HUES6 (cell line): ENCODE measurements around the gene MAGI1.
"Not testable (repeated sequence)": the region's sequence is repeated elsewhere in the genome, so short reads cannot be mapped to it uniquely, and the experiment has no call there.

ENCODE experiments used
- H3K27ac ChIP-seq: 2 replicates; pipeline ENCODE4 v1.7.0; 2013; ENCODE audit warnings: low read depth, mild to moderate bottlenecking, low read length, inconsistent platforms
- H3K27me3 ChIP-seq: 2 replicates; pipeline ENCODE4 v1.6.1; 2013; ENCODE audit warnings: low read length; ENCODE audit not compliant: control insufficient read depth, insufficient read depth
- H3K36me3 ChIP-seq: 2 replicates; pipeline ENCODE4 v1.6.1; 2013; ENCODE audit warnings: low read length; ENCODE audit not compliant: control insufficient read depth, insufficient read depth
- H3K4me1 ChIP-seq: 2 replicates; pipeline ENCODE4 v1.6.1; 2013; ENCODE audit warnings: low read length; ENCODE audit not compliant: control insufficient read depth, insufficient read depth
- H3K4me3 ChIP-seq: 2 replicates; pipeline ENCODE4 v1.5.1; 2013; ENCODE audit warnings: low read depth, low read length
- H3K9ac ChIP-seq: one replicate; pipeline ENCODE4 v1.6.1; 2013; ENCODE audit warnings: mild to moderate bottlenecking, low read length
- H3K9me3 ChIP-seq: 2 replicates; pipeline ENCODE4 v1.6.1; 2013; ENCODE audit warnings: low read depth, low read length; ENCODE audit not compliant: control insufficient read depth, insufficient read depth

The MAGI1 gene

DNA sequence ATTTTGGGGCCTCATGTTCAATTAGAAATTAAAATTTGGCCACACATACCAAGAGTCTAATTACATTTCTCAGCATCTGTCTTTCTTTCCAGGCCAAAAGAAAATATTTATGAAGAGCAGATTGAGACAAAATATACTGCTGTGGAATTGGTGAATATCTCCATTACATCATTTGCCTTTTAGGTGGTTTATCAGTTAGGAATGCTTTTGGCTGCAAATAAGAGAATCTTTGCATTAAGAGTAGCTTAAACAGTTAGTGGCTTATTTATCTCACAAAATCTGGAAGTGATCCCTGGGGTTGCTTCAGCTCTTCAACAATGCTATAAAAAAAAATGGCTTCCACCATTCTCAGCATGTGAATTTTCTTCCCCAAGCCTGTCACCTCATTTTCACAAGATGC, 308.7 kb downstream of the MAGI1 start:
- Histone ChIP-seq H3K36me3 (no peaks in the 10 kb centered on the region), H3K9me3 (no peaks in the 10 kb centered on the region), H3K4me1 (peaks cover 32% of the 10 kb centered on the region), H3K27me3 (no peaks in the 10 kb centered on the region), H3K27ac (no peak overlapping the region), H3K9ac (no peak overlapping the region), H3K4me3 (no peak overlapping the region)

DNA sequence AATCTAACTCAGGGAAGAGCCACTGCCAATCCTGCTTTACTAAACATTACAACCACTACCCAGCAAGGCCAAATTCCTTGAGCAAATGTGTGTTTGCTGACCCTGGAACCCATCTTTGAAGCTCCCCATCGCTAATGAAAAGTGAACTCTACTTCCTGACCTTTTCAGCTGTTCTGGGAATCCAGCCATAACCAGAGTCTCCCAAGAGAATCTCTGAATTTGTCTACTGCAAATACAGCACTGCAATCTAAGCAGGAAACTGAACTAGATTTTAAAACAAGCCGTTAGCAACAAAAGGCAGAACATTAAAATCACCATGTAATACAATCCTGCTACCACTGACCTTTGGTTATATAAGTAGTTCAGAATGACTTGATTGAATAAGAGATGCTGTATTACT, 309.2 kb downstream of the MAGI1 start:
- Histone ChIP-seq H3K9me3 (no peaks in the 10 kb centered on the region), H3K4me3 (no peak overlapping the region), H3K9ac (no peak overlapping the region), H3K27ac (no peak overlapping the region), H3K27me3 (no peaks in the 10 kb centered on the region), H3K4me1 (peaks cover 30% of the 10 kb centered on the region), H3K36me3 (no peaks in the 10 kb centered on the region)

DNA sequence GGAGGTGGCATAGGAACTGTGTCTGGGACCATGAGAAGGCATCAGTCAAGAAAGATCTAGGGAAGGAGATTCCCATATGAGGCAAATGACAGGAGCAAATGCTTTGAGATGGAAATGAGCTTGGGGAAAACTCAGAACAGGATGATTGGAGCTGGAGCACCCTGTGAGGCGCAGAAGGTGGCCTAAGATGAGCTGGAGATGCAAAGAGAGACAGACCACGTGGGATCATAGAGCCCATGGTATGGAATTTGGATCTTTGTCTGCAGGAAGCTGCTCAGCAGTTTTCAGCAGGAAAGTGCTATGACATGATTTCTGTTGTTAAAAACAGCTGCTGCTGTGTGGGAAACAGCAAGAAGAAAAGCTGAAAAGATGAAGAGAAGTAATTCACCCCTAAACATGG, 310.6 kb downstream of the MAGI1 start:
- no peak overlapping the region for H3K27ac ChIP-seq
- peaks cover 28% of the 10 kb centered on the region for H3K4me1 ChIP-seq
- H3K9me3 ChIP-seq = no peaks in the 10 kb centered on the region
- no peaks in the 10 kb centered on the region for H3K36me3 ChIP-seq
- no peak overlapping the region for H3K4me3 ChIP-seq
- H3K9ac ChIP-seq = no peak overlapping the region
- H3K27me3 ChIP-seq = no peaks in the 10 kb centered on the region

DNA sequence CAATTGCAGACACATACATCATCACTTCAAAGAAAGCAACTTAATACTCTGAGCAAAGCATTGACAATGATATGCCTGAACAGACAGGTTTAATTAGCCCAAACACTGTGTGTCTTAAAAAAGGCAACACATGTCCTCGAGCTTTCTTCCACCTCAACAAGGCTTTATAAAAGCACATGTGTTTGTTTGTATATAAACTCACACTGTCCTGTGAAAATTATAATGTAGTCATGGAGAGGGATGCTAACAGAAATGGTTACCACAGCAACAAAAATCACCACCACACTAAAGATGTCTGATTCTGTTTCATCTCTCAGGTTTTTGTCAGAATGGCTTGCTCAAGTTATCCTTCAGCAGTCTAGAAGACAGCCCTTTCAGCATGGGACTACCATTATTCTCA, 314.7 kb downstream of the MAGI1 start:
- H3K9ac ChIP-seq = no peak overlapping the region
- no peaks in the 10 kb centered on the region for H3K36me3 ChIP-seq
- H3K27ac ChIP-seq = no peak overlapping the region
- no peaks in the 10 kb centered on the region for H3K27me3 ChIP-seq
- peaks cover 25% of the 10 kb centered on the region for H3K4me1 ChIP-seq
- no peaks in the 10 kb centered on the region for H3K9me3 ChIP-seq
- no peak overlapping the region for H3K4me3 ChIP-seq

DNA sequence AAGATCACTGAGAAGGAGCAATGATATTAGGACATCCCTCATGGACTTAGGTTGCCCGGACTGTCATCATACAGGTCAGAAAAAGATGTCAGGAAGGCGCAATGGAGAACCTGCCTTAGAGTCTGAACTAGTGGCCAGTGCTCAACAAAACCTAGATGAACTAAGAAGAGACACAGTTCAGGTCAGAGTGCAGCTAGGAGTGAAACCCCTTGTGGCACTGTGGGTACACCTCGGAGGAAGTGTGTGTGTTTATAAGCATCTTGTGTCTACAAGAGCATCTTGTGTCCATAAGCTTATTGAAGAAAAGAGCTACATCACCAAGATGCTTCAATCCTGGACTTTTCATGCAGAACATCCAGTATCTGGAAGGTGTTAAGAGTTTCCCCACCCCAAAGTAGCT, 315.7 kb downstream of the MAGI1 start:
- Histone ChIP-seq H3K9me3 (no peaks in the 10 kb centered on the region), H3K27ac (no peak overlapping the region), H3K4me1 (peaks cover 18% of the 10 kb centered on the region)

DNA sequence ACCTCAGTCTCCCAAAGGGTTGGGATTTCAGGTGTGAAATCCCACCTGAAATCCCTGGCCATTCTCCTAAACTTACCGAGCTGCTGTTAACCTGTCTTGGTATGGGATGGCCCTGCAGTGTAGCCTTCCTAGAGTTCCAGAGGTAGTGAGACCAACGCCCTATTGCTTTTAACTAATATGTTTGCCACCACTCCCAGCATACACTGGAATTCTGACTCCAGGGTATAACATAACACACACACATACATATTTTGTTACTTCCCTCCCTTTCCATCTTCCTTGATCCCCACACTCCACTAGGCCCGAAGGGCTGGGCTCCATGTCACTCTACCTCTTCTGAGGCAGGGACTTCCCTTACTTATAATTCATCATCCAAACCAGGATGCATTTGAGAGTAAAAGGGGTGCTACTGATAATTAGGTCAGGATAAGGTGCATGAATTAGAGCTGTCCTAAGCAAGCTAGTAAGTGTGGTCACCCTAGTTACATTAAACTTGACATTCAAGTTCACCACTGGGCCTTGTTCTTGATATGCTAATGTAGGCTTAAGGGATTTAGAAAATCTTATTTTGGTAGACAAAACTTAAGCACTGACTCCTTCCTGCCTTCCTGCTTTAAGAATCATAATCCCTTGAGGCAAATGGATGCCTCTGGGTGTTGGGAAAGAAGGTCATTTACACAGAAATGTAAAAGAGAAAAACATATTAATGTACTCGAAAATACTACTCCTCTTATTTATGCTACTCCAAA, 317.6 kb downstream of the MAGI1 start:
- H3K4me1 ChIP-seq = peaks cover 24% of the 10 kb centered on the region
- H3K9ac ChIP-seq = no peak overlapping the region
- no peak overlapping the region for H3K4me3 ChIP-seq
- no peaks in the 10 kb centered on the region for H3K27me3 ChIP-seq
- no peak overlapping the region for H3K27ac ChIP-seq
- no peaks in the 10 kb centered on the region for H3K36me3 ChIP-seq
- H3K9me3 ChIP-seq = no peaks in the 10 kb centered on the region

More for the DNA sequence above, 315.7 kb downstream of the MAGI1 start:
- no peaks in the 10 kb centered on the region for H3K27me3 ChIP-seq
- no peaks in the 10 kb centered on the region for H3K36me3 ChIP-seq
- H3K4me3 ChIP-seq = no peak overlapping the region
- H3K9ac ChIP-seq = no peak overlapping the region

DNA sequence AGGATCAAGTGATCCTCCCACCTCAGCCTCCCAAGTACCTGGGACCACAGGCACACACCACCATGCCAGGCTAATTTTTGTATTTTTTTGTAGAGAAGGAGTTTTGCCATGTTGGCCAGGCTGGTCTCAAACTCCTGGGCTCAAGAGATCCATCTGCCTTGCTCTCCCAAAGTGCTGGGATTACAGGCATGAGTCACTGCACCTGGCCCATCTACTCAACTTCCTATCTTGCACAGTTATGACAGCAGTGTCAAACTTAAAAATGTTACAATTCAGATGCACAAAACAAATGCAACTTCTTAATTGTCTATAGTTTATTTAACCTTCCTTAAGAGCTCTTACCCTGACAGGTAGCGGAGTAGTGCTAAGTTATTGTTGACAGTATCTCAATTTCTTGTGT, 319.1 kb downstream of the MAGI1 start:
- not testable (repeated sequence) for H3K27me3 ChIP-seq, H3K9me3 ChIP-seq, H3K9ac ChIP-seq, H3K4me3 ChIP-seq, H3K36me3 ChIP-seq, H3K27ac ChIP-seq
- H3K4me1 ChIP-seq = peaks cover 27% of the 10 kb centered on the region

DNA sequence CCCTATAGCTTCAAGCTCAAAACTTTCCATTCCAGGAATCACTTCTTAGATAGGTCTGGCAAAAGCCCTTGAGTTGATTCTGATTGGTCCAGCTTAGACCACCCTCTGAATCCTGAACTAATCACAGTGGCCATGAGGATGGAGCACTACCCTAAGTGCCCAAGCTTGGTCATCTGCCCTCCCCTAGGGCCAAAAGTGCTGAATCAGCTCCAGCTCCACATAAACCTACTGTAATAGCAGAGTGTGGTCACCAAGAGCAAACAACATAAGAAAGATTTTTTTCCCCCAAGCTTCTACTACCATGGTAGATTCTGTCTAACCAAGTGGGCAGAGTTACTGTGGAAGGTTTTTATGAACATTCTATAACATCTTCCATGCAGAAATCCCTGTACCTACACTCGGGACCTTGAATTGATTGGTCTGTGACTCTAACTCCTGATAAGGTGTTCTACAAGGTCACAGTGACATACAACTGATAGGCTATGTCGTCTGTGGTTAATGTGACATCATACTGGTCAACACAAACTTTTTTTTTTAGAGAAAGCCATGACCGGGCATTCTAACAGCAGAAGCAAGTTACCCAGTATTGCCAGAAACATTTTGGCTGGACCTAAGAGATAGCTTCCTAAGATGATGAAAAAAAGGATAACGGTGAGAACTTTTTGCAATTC, 320.9 kb downstream of the MAGI1 start:
- Histone ChIP-seq H3K27me3 (no peaks in the 10 kb centered on the region), H3K9ac (no peak overlapping the region), H3K27ac (no peak overlapping the region), H3K36me3 (no peaks in the 10 kb centered on the region), H3K9me3 (no peaks in the 10 kb centered on the region), H3K4me1 (peaks cover 37% of the 10 kb centered on the region), H3K4me3 (no peak overlapping the region)

DNA sequence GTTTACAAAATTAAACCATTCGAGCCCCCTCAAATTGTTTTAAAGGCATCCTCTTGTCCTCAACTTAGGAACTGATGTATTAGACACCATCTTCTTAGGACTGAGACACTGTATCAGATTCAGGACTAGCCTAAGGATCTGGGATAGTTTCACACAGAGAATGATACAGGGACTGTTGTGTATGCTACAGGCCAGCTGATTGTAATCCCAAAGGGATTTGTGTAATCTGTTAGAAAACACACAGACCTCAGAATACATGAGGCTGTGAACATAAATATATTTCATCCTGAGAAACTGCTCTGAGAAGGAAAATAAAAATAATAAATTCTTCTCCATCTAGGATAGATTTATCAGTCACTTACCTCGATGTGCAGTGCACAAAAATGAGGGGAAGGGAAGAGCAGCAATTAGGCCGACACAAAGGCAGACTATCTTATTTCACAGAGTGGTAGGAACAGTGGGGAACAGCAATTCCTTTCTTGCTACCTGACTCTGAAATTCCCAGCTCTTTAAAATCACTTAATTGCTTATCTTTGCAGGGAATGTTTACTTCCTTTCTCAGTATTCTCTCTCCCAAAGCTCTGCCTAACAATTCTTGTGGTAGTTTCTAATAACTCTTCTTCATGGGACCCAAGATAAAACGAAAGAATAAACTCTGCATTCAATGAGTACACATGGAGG, 322.5 kb downstream of the MAGI1 start:
- Histone ChIP-seq H3K9me3 (no peaks in the 10 kb centered on the region), H3K27me3 (no peaks in the 10 kb centered on the region), H3K27ac (no peak overlapping the region), H3K4me1 (peaks cover 28% of the 10 kb centered on the region), H3K9ac (no peak overlapping the region), H3K4me3 (no peak overlapping the region), H3K36me3 (no peaks in the 10 kb centered on the region)

DNA sequence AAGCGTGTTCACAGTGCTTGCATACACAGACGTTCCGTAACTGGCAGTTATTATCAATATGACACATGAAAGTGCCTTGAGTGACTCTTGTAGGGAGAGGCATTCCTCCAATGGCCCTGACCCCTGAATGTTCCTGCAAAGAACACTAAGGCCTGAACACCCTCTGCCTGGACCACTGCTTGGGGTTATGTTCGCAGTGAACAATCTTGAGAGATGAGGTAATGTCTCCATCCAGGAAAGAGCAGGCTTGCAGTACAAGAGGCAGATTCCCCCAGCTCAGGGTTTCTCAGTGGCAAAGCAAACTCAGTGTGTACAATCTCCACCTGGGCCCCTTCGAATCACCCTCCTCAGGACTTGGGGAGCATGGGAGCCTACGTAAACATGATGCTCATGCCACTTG, 324.6 kb downstream of the MAGI1 start:
- Histone ChIP-seq H3K4me3 (no peak overlapping the region), H3K27me3 (no peaks in the 10 kb centered on the region), H3K4me1 (peaks cover 23% of the 10 kb centered on the region), H3K36me3 (no peaks in the 10 kb centered on the region), H3K9ac (no peak overlapping the region), H3K27ac (no peak overlapping the region), H3K9me3 (no peaks in the 10 kb centered on the region)

DNA sequence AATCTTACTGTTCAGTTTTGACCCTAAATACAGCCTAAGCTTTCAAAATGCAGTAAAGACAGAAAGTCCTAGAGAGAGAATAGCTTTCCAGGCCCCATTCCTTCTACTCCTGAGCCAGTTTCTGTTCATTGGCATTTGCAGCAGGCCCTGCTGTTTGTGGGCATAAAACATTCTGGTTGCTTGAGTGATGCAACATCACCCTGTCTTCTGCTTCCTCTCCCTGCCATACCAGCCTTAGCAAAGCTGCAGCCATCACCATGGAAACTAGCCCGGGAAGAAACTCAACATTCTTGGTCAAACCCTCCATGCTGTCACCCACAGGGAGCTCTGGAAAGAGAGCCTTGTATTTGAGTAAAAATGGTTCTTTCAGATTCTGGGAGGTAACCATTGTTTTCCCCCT, 325.7 kb downstream of the MAGI1 start:
- no peaks in the 10 kb centered on the region for H3K27me3 ChIP-seq
- H3K4me1 ChIP-seq = peaks cover 23% of the 10 kb centered on the region
- H3K9ac ChIP-seq = no peak overlapping the region

More for the DNA sequence above, 325.7 kb downstream of the MAGI1 start:
- Histone ChIP-seq H3K27ac (no peak overlapping the region; the same call in 1 of the 2 replicates), H3K36me3 (no peaks in the 10 kb centered on the region), H3K4me3 (no peak overlapping the region), H3K9me3 (no peaks in the 10 kb centered on the region)
